HG03439 (cell line): ENCODE results near the gene AEBP1.

ENCODE experiments used
- ATAC-seq: cut with Tn5 transposase; IDR thresholded peaks from one replicate; pipeline ENCODE4 v1.9.1; 2021; ENCODE audit warnings: mild to moderate bottlenecking, moderate library complexity; ENCODE audit not compliant: unreplicated experiment

The AEBP1 gene

DNA sequence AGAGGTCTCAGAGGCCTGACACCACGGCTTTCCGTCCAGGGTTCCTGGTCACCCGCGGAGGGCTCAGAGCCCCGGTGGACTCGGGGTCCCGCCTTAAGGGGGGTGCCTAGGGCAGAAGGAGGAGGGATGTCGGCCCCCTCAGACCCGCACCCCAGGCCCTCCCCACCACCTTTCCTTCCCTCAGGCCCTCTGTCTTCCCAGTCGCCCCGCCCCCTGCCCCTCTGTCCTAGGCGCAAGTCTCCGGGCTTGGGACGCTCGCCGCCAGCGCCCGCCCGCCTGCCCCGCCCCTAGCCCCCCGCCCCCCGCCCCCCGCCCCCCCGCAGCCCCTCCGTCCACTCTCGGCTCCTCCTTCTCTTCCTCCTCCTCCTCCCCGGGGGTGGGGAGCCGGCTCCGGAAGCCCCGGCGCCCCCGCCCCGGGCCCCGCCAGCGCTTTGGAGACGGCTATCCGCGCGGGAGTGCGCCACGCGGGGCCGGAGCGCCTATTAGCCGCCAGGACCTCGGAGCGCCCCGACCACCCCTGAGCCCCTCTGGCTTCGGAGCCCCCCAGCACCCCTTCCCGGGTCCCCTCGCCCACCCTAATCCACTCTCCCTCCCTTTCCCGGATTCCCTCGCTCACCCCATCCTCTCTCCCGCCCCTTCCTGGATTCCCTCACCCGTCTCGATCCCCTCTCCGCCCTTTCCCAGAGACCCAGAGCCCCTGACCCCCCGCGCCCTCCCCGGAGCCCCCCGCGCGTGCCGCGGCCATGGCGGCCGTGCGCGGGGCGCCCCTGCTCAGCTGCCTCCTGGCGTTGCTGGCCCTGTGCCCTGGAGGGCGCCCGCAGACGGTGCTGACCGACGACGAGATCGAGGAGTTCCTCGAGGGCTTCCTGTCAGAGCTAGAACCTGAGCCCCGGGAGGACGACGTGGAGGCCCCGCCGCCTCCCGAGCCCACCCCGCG, at the start of gene AEBP1:
Gene AEBP1 (plus strand): TSS at position 423 of the 937 bp plus-strand sequence. CDS start 321 bp downstream, at position 744.
- no peak for ATAC-seq

DNA sequence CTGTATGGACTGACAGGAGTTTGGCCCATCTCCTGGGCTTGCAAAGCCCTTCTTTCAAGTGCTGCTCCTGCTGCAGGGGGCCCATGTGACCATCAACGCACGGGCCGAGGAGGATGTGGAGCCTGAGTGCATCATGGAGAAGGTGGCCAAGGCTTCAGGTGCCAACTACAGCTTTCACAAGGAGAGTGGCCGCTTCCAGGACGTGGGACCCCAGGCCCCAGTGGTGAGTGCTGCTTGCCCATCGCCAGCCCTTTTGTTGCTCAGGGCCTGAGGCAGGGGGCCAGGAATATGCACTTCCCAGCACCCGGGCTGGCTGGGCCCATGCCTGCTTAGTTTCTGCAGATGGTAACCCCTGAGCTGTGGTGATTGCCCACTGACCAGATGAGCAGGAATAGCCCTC, 47.5 kb upstream of the AEBP1 start:
- no peak for ATAC-seq

DNA sequence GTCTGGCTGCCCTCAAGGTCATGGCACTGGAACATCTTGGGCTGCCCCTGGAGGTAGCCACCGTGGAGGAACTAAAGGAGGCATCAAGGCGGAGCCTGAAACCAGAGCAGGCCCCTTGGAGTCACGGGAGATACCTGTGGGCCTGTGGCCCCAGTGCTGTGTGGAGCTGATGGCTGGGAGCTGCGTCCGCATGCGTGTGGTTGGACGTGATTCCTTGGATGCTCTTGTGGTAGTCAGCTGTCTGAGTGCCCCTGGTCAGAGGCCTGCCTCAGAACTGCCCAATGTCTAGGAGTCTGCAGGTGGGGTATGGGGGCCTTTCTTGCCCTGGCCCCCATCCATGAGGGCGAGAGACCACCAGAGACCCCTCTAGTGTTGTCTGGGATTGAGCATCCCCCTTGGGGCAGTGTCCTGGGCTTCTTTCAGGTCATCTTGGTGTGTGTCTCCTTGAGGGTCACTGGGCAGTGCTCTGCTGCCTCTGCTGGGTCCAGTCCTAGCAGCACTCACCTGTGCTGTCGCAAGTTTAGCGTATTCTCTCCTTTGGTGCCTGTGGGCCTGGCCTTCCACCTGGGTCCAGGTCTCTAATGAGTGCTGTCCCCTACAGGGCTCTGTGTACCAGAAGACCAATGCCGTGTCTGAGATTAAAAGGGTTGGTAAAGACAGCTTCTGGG, 46.8 kb upstream of the AEBP1 start:
- no peak for ATAC-seq

DNA sequence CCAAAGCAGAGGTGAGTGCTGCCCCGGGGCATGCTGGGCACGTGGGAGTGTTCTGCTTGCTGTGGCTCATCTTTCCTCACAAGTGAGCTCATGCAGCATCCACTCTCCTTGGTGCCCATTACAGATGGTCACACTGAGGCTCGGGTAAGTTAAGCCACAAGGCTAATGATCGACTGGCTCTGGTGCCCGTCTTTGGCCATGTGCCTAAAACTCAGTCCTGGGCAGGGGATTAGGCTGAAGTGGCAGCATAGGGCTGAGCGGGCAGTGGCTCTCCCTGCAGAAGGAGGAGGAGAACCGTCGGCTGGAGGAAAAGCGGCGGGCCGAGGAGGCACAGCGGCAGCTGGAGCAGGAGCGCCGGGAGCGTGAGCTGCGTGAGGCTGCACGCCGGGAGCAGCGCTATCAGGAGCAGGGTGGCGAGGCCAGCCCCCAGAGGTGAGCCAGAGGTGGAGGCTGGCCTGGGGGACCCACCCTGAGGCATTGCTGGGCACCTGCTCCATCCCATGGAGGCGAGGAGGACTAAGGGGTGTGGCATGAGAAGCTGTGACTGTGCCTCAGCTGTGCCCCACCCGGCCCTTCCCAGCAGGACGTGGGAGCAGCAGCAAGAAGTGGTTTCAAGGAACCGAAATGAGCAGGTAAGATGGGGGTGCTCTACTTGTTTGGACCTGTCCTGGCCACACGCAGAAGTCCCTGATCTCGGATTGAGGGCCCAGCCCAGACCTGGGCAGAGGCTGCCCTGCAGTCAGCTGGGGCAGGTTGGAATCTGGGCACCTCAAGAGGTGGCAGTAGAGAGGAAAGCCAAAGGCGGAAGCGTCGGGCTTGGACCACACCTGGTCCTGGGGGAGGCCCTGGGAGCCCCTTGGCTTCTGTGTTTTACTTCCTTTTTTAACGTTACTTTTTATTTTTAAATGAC, 46.0 kb upstream of the AEBP1 start:
- ATAC-seq, result no peak

DNA sequence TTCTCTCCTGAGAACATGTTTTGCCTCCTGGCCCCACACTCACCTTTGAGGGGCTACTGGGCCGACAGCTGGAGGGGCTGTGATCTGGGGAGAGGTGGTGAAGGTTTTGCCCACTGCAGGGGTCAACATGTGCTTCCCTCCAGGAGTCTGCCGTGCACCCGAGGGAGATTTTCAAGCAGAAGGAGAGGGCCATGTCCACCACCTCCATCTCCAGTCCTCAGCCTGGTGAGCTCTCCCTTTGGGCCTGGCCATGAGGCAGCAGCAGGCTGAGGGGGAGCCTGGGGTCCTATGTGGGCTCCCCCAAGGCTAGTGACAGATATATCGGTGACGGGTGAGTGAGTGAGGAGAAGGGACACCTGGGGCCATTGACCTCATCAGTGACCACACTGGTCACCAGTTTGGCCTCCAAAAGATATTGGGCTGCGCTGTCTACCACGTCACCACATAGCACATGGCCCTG, 45.4 kb upstream of the AEBP1 start:
- no peak for ATAC-seq

DNA sequence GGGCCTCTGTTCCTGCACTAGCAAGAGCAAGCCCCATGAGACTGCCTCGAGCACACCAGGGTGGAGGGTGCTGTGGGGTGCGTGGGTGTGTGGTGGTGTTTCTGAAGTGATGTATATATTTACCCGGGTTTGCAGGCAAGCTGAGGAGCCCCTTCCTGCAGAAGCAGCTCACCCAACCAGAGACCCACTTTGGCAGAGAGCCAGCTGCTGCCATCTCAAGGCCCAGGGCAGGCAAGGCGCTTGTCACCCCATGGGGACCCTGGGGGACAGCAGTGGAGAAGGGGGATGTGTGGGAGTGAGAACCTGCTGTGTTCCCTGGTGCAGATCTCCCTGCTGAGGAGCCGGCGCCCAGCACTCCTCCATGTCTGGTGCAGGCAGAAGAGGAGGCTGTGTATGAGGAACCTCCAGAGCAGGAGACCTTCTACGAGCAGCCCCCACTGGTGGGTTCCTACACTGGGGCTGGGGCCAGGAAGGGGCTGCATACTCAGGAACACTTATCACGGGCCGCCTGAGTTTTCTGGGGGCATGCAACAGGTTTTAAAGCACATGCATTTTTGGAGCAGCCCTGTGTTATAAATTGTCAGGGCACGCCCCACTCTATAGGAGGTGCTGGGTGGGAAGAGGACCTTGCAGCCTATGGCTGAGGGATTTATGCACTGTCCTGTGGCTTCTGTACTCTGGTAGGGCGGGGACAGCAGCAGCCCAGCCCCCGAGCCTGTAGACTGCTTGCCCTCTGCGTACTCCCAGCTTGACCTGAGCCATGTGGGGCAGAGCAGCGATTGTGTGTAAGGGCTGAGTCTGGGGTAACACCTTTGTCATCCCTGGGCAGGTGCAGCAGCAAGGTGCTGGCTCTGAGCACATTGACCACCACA, 44.7 kb upstream of the AEBP1 start:
- ATAC-seq, result no peak

DNA sequence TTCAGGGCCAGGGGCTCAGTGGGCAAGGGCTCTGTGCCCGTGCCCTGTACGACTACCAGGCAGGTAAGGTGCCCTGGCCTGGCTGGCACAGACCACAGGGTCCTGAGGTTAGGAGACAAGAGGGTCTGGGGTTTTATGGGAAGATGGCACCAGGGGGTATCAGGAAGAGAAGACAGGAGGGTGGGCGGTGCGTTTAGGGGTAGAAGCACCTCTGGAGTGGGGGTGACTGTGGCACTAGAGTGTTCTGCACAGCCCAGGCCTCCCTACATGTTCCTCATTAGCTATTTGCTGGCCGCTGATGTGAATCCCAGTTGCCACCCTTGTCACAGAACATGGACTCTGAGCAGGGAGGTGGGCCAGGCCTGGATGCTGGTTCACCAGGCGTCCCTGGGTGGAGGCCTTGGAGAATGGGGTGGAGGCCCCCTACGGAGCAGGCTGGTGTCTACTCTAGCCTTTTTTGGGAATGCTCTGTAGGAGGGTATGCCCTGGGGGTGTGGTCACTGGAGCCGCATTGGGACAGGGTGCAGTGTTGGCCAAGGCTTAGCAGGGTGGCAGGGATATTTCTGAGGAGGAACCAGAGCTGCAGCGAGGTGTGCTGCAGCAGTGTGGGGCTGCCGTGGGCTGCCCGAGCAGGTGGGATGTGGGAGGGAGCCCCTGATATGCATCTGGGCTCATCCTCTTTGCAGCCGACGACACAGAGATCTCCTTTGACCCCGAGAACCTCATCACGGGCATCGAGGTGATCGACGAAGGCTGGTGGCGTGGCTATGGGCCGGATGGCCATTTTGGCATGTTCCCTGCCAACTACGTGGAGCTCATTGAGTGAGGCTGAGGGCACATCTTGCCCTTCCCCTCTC, 43.8 kb upstream of the AEBP1 start:
- no peak for ATAC-seq

DNA sequence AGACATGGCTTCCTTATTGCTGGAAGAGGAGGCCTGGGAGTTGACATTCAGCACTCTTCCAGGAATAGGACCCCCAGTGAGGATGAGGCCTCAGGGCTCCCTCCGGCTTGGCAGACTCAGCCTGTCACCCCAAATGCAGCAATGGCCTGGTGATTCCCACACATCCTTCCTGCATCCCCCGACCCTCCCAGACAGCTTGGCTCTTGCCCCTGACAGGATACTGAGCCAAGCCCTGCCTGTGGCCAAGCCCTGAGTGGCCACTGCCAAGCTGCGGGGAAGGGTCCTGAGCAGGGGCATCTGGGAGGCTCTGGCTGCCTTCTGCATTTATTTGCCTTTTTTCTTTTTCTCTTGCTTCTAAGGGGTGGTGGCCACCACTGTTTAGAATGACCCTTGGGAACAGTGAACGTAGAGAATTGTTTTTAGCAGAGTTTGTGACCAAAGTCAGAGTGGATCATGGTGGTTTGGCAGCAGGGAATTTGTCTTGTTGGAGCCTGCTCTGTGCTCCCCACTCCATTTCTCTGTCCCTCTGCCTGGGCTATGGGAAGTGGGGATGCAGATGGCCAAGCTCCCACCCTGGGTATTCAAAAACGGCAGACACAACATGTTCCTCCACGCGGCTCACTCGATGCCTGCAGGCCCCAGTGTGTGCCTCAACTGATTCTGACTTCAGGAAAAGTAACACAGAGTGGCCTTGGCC, 43.0 kb upstream of the AEBP1 start:
- no peak for ATAC-seq

DNA sequence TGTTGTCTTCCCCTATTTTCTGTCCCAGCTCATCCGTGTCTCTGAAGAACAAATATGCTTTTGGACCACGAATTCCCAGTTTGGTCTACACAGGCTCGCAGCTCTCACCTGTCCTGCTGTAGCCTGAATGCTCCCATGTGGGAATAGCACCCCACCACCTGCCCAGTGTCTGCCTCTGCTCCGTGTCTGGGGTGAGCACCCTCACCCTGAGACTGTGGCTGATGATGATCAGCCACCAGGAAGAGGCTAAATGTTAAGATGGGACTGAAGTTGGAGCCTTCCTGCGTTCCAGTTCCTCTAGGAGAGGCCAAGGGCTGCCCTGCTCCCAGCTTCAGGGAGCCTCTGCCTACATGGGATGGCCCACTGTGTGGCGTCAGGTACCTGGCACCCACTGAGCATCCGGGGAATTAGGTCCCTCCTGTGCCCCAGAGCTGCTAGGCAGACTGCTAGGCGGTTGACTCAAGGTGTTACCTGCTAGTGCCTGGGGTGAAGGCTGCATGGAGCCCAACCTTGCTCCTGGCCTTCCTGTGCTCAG, 42.4 kb upstream of the AEBP1 start:
- no peak for ATAC-seq

DNA sequence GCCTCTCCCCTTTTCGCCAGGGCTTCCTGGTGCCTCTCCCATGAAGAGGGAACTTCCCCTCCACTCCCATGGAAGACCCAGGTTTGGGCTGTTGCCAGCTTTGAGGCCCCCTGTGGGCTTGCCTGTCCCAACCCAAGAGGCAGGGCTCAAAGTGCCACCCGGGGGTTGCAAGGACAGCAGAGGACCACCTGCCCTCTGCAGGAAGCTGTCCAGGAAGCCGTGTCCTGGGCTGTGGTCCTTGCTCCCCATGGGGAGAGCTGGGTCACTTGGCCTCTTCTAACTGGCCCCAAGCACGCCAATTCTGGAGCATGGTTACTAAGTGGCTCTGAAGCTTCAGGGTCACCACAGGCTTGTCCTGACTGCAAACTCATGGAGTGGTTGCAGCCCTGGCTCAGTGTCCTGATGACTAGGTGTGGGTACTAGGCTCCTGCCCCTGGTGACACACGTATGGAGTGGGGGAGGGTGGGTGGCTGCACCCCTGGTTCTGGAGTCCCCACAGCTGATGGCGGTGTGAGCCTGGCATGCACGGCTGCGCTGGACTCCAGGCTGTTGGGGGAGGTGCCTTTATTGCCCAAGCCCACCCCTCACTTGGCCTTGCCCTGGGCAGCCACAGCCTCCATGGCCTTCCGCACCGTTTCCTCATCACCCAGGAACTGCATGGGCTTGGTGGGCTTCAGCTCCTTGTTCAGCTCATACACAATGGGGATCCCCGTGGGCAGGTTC, 41.8 kb upstream of the AEBP1 start:
- ATAC-seq, result no peak

DNA sequence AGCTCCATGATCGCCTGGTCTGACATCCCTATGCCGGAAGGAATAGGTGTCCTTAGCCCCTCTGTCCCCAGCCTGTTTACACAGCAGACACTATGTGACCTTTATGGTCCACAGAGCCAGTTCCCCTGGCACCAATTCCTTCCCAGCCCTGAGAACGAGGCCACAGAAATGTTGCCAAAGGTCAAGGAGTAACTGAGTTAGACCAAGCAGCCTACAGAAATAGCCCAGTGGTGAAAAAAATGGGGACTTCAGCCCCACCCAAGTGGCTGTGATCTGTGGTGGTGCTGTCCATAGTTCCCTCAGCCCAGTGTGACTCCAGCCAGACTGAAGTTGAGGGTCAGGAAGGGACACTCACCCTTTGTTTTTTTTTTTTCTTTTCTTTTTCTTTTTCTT, 41.2 kb upstream of the AEBP1 start:
- no peak for ATAC-seq

DNA sequence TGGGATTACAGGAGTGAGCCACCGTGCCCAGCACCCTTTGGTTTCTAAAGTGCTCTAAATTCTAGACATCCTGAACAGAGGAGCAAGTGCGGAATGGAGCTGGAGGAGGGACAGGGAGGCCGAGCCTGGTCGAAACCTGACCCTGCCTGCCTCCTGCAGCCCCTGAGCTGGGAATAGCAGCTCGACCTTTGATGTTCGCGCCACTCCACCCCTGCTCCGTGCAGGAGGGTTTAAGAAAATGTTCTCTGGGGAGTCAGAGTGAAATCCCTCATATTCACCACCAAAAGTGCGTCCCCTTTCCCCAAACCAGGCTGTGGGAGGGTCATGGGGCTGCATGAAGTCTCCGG, 40.6 kb upstream of the AEBP1 start:
- no peak for ATAC-seq

DNA sequence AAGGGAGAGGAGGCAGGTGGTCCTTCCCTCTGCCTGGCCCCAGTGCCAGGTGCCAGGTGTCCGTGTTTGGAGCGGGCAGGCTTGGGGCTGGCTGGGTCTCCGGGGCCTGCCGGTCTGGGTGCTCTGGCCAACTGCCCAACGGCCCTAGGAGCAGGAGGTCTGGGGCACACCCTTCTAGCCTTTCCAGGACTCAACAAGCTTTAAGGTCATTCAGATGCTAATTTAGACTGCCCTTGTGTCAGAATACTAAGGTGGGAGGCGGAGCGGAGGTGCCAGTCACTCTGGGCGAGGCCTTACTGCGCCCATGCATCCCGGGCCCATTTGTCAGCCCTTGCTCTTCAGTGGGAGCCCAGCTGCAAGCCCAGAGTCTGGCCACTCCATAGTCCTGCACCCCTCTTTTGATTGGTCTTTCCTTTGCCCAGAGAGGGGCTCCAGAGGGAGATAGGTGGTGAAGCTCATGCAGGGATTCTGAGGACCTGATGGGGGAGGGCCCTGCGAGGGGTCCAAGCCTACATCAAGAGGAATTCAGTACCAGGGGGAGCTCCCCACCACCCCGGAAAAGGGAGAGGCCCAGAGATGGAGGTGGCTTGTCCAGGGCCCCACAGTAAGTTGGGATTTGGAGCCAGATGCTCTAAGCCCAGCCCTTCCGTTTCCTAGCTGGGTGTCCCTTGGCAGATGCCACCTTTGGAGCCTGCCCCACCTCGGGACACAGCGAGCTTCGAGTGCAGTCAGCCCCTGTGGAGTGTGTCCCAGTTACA, 40.1 kb upstream of the AEBP1 start:
- no peak for ATAC-seq

DNA sequence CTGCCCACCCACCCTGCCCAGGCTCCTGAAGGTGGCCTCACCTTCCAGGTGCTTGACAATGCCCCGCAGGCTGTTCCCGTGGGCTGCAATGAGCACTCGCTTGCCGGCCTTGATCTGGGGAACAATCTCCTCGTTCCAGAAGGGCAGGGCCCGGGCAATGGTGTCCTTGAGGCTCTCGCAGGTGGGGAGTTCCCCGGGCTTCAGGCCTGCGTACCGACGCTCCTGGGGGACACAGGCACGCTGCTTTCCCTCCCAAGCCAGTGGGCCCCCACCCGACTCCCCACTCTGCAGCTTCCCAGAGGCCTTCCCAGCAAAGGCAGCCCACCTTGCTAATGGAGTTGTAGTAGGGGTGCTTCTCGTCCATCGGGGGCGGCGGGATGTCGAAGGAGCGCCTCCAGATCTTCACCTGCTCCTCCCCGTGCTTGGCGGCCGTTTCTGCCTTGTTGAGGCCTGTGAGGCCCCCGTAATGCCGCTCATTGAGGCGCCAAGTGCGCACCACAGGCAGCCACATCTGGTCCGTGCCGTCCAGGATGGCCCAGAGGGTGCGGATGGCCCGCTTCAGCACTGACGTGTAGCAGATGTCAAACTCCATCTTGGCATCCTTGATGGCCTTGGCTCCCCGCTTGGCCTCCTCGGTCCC, 39.2 kb upstream of the AEBP1 start:
- no peak for ATAC-seq

DNA sequence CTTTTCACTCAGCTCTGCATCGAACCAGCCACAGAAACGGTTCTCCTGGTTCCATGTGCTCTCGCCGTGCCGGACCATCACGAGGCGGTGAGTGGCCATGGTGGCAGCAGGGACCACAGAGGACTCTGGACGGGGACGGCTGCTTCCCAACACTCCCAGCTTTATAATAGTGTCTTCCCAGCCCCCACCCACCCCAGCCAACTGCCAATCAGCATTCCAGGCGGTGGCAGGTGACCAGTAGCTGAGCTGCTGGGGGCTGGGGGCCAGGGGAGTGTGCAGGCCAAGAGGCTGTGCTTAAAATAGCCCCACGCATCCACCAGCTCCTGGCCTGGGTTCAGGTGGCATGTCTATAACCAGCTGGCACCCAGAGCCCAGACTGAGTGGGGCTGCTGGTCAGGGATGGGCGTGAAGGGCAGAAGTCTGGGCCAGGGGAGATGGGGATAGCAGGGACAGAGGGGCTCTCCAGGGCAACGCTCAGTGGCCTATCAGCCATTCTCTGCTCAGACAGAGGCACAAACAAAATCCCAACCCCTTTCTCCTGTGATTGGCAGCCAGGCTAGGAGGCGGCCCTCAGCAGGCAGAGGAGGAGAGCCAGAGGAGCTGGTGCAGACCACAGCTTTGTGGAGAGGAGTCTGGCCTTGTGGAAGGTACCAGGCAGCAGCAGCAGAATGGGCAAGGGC, 38.6 kb upstream of the AEBP1 start, which contains the start of gene PGAM2:
Gene PGAM2 (minus strand): TSS at position 137 of the 680 bp plus-strand sequence. CDS start 38 bp downstream, at position 99.
- ATAC-seq, result no peak

DNA sequence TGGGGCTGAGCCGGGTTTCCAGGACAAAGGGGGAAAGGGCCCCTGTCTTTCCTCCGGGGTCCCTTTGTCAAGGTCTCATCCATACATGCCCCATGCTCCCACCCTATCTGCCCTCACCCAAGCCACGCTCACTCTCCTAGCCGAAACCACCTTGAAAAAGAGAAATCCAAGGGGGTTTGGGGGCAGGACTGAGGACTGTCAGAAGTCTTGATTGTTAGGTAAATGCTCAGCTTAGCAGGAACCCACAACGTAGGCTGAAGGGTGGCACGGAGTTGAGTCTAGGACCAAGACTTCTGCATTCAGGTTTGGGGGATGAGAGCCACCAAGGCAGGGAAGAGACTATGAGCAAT, 38.1 kb upstream of the AEBP1 start:
- ATAC-seq, result no peak
